ENCODE data around the gene SENP1. TPM values are rescaled to one million over a fixed set of nuclear protein-coding genes. Genes with fewer than 3 reads are reported as not detected.

The SENP1 gene
- total RNA-seq, 4 donors from 2014 or later, result 7.8 to 19.1 (median 16.5) TPM

DNA sequence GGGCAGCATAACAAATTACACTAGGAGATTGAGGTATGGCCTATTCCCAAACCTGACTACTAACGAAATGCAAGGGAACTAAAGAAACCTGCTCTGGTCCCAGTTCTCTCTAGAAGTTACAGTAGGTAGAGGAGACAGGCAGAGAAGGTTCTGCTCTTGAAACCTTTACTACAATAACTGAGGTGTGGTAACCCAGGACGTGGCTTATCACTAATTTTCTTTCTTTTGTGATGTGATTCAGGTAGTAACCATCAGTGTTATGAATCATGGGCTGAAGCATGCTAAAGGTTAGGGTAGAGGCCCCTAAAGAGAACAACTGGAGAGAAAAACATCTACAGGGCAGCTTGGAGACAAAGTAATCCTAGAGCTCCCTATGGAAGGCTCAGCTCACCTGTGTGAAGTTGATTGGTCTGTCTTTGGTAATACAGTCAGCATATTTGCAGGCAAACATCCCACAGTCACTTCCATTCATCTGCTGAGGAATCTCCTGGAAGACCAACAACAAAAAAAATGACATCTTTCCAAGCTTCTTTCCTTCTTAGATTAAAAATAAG is 59.8 kb downstream of the SENP1 start:
- Histone ChIP-seq H3K9me3 (no peaks in the 10 kb centered on the region), H3K4me1 (no peaks in the 10 kb centered on the region), H3K27ac (no peak overlapping the region), H3K27me3 (no peaks in the 10 kb centered on the region), H3K4me3 (no peak overlapping the region), H3K36me3 (peaks cover 8 to 82% (median 20%) of the 10 kb centered on the region in 3 donors)
- intact Hi-C loops (cut with DNase I), result no loop called here
- TF ChIP-seq CTCF (IDR thresholded peaks at IDR 0.05) (no peak), POLR2A (IDR thresholded peaks at IDR 0.05) (no peak)
- 71 to 80% methylated on average over 2 of the region's 2 CpGs for WGBS, 2 donors
- DNase-seq, result no peak

DNA sequence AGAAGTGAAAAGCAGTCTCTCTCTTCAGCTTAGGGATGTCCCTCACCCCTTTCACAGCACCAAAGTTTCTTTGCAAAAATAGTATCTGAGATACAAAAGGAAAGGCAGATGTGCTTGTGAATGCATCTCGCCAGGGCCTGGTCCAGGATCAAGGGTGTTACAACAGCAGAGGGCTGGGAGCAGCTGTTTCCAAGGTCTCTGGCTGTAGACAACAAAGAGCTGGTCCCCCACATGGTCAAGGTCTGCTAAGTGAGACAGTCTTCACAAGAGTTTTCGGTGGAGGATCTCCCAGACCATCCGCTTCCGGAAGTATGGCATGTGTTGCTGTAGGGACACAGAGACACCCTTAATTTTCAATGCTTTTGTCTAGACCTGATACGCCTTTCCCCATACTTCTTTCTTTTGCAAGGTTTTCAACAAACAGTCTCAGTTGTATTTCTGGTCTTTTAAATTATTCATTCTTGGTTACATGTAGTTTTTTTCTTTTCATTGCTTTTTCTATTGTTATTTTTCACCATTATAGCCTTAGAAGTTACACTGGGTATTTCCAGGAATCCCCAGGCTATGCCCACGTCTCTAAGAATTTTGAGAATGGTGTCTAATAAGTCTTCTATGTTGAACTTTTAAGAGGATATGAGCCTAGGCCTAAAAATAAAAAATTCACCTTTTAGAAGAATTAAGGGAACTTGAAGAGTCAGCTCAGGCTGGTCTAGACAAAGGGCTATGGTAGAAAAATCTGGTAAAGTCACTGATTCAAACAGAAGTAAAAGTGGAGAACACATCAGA is 60.6 kb downstream of the SENP1 start:
- TF ChIP-seq CTCF (IDR thresholded peaks at IDR 0.05) (no peak), POLR2A (IDR thresholded peaks at IDR 0.05) (no peak)
- 96 to 97% methylated on average over 6 of the region's 6 CpGs for WGBS, 2 donors
- Histone ChIP-seq H3K9me3 (no peaks in the 10 kb centered on the region), H3K27me3 (no peaks in the 10 kb centered on the region), H3K36me3 (peaks cover 8 to 76% (median 20%) of the 10 kb centered on the region in 3 donors), H3K4me1 (no peaks in the 10 kb centered on the region), H3K4me3 (no peak overlapping the region), H3K27ac (no peak overlapping the region)
- intact Hi-C loops (cut with DNase I), result no loop called here
- no peak for DNase-seq

GRCh38 chr12:48044396-48044795 is 61.5 kb downstream of the SENP1 start:
- H3K36me3 ChIP-seq, result peaks cover 8 to 67% (median 14%) of the 10 kb centered on the region in 3 donors
- no peak overlapping the region for H3K4me3 ChIP-seq
- no peaks in the 10 kb centered on the region for H3K9me3 ChIP-seq
- H3K4me1 ChIP-seq, result no peaks in the 10 kb centered on the region
- H3K27me3 ChIP-seq, result no peaks in the 10 kb centered on the region
- DNase-seq, result no peak
- 87 to 88% methylated on average over 6 to 7 of the region's 7 CpGs for WGBS, 2 donors
- no peak for TF ChIP-seq POLR2A (IDR thresholded peaks at IDR 0.05)
- TF ChIP-seq CTCF (IDR thresholded peaks at IDR 0.05), result no peak
- H3K27ac ChIP-seq, result no peak overlapping the region
- intact Hi-C loops (cut with DNase I), result no loop called here

DNA sequence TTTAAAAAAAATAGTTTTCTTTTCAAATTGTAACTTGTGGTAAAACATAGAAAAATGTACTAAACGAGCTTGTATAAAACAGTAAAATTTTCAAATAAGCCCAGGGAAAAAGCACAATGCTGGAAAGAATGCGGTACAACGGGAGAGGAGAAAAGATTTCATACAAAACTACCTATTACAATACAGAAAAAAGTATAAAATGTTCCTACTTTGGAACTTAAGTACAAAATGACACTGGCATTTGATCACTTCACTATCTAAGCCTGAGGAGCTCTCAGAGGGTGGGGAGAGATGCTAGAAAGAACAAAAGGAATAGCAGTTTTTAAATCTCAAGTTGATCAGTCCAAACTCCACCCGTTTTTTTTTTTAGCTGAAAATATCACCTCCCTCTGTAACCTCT is 62.1 kb downstream of the SENP1 start:
- no peaks in the 10 kb centered on the region for H3K9me3 ChIP-seq
- H3K27ac ChIP-seq, result no peak overlapping the region
- no peak overlapping the region for H3K4me3 ChIP-seq
- 74 to 86% methylated on average over 4 of the region's 4 CpGs for WGBS, 2 donors
- no peaks in the 10 kb centered on the region for H3K4me1 ChIP-seq
- H3K36me3 ChIP-seq, result peaks cover 8 to 61% (median 9%) of the 10 kb centered on the region in 3 donors
- no peaks in the 10 kb centered on the region for H3K27me3 ChIP-seq
- DNase-seq, result no peak
- TF ChIP-seq CTCF (IDR thresholded peaks at IDR 0.05) (no peak), POLR2A (IDR thresholded peaks at IDR 0.05) (no peak)
- intact Hi-C loops (cut with DNase I), result no loop called here

DNA sequence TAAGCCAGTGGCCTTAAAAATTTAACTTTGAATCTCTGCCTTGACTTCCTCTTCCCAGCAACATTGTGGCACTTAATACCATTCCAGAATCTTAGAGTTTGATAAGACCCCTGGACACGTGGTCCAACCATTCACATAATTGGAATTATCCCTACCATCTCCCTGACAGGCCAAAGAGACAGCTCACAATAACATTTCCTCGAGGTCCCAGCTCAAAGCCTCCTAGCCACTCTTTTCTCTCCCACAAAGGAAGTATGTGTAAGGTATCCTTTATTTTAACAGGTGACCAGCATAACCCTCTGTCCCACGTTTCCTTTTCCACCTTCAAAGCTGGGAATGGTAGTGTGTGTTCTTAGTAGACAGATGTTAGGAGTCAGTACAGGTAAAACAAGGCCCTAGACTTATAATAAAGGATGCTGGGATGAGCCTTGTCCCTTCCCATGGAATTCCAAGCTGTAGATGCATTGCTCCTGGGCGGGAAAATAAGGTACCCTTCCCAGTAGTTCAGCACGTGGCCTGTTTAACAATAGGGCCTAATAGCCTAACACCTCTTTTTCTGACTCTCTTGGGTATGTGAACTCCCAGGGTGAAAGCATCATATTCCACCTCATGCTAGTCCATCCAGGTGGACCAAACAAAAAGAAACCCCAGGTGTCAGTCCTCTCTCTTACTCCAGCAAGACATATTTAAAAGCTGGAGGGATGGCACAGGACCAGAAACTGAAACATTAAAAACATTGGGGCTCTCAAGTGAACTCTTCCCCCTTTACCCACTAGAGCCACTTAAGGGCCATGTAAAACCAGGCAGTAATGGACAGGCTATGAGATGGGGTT is 64.1 kb downstream of the SENP1 start:
- Histone ChIP-seq H3K27me3 (no peaks in the 10 kb centered on the region), H3K4me1 (no peaks in the 10 kb centered on the region), H3K27ac (no peak overlapping the region), H3K9me3 (no peaks in the 10 kb centered on the region), H3K36me3 (peaks cover 0 to 41% (median 8%) of the 10 kb centered on the region in 3 donors), H3K4me3 (no peak overlapping the region)
- TF ChIP-seq POLR2A (IDR thresholded peaks at IDR 0.05) (no peak), CTCF (IDR thresholded peaks at IDR 0.05) (no peak)
- intact Hi-C loops (cut with DNase I), result no loop called here
- DNase-seq, result no peak
- WGBS, 2 donors, result 84% methylated on average over 4 to 5 of the region's 5 CpGs
